AG10803 (cell line): ENCODE data around the gene ZSWIM3.

Source experiments
- DNase-seq: peaks from one replicate; pipeline ENCODE4 v3.0.0; 2010; ENCODE audit warnings: low read depth
- H3K4me3 ChIP-seq: 2 replicates; pipeline ENCODE4 v1.5.1; 2011; ENCODE audit warnings: mild to moderate bottlenecking, low read length, control low read depth
- CTCF ChIP-seq: conservative IDR thresholded peaks from 2 replicates; pipeline ENCODE4 v1.5.1; 2011; ENCODE audit warnings: mild to moderate bottlenecking, low read length, control low read depth, inconsistent platforms

Gene ZSWIM3

GRCh38 chr20:45886590-45887345, 29.4 kb downstream of the ZSWIM3 start:
- DNase-seq: no peak
- TF ChIP-seq CTCF: no peak

GRCh38 chr20:45887346-45887715, 29.9 kb downstream of the ZSWIM3 start, which contains the start of gene SPATA25:
TSS of gene SPATA25 (minus strand) at chr20:45887622. CDS start at chr20:45887590, 32 bp downstream.
- no peak for DNase-seq
- H3K4me3 ChIP-seq: no peak within 1 kb of the TSS
- no peak for TF ChIP-seq CTCF

More at GRCh38 chr20:45886590-45887345, 29.4 kb downstream of the ZSWIM3 start:
- no peak overlapping the region for H3K4me3 ChIP-seq

GRCh38 chr20:45888681-45889080, 31.3 kb downstream of the ZSWIM3 start:
- H3K4me3 ChIP-seq: no peak overlapping the region
- no peak for TF ChIP-seq CTCF
- no peak for DNase-seq

GRCh38 chr20:45890077-45890984, 32.9 kb downstream of the ZSWIM3 start:
- peak; percentile 76 for DNase-seq
- peak; percentile 78 for TF ChIP-seq CTCF
- H3K4me3 ChIP-seq: peak overlapping the region; percentile 79

- DNase-seq: peak; percentile 92
- H3K4me3 ChIP-seq: peak within 1 kb of the TSS; percentile 79
- no peak for TF ChIP-seq CTCF
Observed at GRCh38 chr20:45890985-45891983, 33.9 kb downstream of the ZSWIM3 start, which contains the start of the genes CTSA and NEURL2. TSS of gene CTSA (plus strand) at chr20:45891335. CDS start at chr20:45891569, 234 bp downstream. TSS of gene NEURL2 (minus strand) at chr20:45891208. CDS start at chr20:45890991, 217 bp downstream.
